Dermis blood vessel endothelial cell (primary cell): Measurements from ENCODE around the gene TUBA1A. TPM values are rescaled to one million over a fixed set of nuclear protein-coding genes. Genes with fewer than 3 reads are reported as not detected.
A peak's percentile ranks its signal among the peaks of the same experiment; 100 is the strongest.
"Not testable (repeated sequence)": the region's sequence is repeated elsewhere in the genome, so short reads cannot be mapped to it uniquely, and the experiment has no call there.

Experiments used
- DNase-seq: peaks from one replicate; pipeline ENCODE4 v3.0.0; 2010
- total RNA-seq: library from RNA; depleted of rRNA; stranded (reverse); fragments of >200 nt; gene quantifications from 2 replicates; pipeline ENCODE4 v1.2.3, GENCODE V29; 2014

Gene TUBA1A
- total RNA-seq, 1 donor from 2014 or later: 821 TPM

DNA sequence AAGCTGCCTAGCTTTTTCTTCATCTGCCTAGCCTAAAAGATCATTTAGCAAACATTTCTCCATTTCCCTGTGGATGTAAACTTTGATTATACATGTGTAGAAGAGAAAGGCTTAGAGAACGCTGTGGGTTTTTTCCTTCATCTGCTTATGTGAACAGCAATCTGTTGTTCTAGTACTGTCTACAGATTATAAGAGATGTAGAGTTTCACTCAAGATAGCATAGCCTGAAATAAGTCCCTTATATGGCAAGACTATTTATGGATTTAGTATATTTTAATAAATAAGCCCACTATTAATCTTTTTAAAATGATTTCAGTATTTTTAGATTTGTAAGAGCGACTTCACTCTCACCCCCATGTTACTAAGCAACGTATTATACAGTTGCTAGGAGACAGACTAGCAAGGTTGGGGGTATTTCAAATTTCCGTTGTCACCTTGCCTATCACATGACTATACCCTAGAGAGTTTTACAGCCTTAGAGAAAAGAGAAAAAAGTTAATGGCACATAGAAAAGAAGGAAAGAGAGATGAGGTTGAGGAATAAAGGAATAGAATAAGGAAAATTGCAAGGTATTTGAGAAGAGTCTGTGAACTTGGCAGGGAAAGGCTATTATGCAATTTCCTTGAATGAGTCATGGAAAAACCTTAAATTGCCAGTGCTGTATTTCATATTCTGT lies 12.2 kb upstream of the TUBA1A start:
- DNase-seq: peak; percentile 84

DNA sequence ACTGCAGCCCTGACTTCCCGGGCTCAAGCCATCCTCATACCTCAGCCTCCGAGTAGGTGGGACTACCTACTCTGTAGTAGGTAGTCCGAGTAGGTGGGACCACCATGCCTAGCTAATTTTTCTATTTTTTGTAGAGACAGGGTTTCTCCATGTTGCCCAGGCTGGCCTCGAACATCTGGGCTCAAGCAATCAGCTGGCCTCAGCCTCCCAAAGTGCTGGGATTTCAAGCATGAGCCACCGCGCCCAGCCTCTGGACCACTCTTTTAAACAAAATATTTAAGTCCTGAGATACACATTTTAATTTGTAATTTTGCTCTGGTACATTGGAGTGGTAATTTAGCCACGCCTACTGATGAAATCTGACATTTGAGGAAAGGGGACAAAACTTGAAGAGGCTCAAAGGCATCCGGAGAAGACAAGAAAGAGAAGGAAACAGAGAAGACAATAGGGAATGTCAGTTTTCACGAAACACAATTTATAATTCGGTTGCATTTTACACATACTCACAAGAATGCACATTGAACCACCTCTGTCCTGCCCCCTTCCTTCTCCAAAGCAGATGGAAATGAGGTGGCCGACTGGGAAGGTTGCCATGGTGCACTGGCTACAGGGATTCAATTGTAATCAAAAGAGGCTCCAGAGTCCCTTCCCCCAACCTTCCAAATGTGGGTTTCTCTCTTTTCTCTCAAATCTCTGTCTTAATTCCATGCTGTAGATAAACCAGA lies 9.7 kb upstream of the TUBA1A start:
- peak; percentile 94 for DNase-seq

DNA sequence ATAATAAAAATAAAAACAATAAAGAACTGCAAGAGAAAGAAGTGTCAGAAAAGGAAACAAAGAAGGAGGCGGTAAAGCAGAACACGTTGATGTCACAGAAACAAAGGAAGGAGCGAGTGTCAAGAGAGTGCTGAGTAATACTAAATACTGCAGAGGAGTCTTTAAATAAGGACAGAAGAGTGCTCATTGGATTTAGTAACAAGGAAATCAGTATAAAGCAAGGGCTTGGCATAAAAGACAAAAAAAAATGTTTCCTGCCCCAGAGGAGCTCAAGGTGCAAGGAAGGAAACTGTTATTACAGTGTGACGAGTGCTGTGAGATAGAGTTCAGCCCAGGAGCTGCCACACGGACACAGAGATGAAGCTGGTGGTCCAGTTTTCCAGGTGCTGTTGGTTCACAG lies 8.4 kb upstream of the TUBA1A start:
- peak; percentile 51 for DNase-seq

DNA sequence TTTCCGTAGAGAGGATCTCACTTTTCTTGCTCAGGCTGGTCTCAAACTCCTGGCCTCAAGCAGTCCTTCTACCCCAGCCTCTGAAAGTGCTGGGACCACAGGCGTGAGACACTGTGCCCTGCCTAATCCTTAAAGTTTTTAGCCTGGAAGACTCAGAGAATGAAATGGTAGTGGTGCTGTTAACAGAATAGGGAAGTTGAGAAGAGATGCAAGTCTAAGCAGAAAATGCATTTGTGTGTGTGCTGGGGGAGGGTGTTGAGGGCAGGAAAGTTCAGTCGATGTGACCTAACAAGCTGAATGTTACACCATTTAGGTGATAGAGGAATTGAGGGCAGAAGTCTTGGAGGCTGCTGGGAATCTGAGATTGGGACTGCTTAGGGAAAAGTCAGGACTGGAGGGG lies 6.9 kb upstream of the TUBA1A start:
- no peak for DNase-seq

DNA sequence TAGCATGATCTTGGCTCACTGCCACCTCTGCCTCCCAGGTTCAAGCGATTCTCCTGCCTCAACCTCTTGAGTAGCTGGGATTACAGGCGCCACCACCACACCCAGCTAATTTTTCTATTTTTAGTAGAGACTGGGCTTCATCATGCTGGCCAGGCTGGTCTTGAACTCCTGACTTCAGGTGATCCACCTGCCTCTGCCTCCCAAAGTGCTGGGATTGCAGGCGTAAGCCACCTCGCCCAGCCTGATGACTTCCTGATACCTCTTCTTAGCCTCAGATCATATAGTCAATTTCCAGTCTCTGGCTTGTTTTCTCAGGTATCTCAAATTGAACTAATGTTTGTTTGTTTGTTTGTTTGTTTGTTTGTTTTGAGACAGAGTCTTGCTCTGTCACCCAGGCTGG lies 4.9 kb upstream of the TUBA1A start:
- not testable (repeated sequence) for DNase-seq

DNA sequence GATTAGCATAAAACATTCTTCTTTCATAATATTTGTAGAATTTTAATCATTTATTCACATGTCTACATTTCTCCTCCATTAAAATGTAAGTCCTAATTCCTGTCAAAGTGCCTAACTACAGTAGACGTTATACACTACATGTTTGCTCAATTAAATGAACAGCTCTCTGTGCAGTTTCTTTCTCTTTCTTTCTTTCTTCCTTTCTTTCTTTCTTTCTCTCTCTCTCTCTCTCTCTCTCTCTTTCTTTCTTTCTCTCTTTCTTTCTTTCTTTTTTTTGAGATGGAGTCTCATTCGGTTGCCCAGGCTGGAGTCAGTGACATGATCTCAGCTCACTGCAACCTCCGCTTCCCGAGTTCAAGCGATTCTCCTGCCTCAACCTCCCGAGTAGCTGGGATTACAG lies 2.6 kb upstream of the TUBA1A start:
- DNase-seq: not testable (repeated sequence)

DNA sequence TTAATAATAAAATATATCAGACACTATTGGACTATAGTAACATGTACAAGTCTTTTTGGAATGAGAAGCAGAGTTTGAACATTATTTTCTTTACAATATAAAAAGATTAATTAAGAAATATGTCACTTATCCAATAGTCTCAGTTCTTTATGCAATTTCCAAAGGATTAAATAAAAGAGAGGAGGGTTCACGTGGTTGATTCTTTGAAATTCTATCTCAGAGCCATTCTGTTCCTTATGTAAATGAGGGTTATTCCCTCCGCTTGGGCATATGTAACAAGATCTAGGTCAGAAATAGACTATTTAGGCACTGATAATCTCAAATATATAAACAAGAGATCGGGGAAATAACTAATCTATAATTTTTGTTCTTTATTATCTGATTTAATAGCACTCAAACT lies 2.1 kb upstream of the TUBA1A start:
- DNase-seq: no peak

DNA sequence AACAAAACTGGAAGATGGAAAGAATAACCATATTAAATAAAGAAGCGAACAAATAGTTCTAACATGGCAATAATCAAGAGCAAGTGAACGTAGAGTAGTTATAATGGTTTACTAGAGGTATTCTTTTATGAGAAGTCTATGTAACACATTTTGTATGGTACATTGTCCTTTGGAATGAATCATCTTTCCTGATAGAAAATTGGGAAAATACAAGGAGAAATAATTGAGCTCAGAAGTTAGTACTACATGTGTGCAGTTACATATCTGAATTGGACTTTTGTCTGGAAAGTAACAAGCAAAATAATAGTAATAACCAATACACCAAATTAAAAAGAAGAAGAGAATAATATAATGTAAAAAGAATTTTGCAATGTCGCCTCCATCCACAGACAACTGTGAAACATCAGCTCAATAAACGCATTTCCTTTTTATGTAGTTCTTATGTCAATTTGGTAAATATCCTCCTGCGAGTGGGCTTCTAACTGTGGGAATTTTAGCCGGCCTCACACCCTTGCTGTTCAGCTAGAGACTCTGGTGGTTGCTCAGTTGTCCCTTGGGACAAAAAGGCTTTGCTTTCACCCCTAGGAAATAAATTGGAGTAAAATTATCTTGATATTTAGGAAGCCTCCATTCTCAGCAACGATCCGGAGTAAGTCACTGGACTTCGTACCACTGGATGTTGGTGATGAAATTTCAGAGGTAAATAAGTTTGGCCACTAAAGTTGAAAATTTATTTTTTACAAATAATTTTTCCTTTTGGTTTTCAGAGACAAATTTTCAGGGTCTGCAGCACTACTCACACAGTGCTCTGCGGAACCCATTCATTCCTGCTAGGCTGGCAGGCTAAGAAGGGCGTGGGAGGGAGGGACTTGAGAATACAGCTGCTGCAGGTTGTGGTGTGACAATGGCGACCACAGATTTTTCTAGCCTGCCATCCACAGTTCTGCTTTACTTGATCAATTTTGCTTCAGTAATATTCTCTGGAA lies 1.1 kb upstream of the TUBA1A start:
- DNase-seq: peak; percentile 55

DNA sequence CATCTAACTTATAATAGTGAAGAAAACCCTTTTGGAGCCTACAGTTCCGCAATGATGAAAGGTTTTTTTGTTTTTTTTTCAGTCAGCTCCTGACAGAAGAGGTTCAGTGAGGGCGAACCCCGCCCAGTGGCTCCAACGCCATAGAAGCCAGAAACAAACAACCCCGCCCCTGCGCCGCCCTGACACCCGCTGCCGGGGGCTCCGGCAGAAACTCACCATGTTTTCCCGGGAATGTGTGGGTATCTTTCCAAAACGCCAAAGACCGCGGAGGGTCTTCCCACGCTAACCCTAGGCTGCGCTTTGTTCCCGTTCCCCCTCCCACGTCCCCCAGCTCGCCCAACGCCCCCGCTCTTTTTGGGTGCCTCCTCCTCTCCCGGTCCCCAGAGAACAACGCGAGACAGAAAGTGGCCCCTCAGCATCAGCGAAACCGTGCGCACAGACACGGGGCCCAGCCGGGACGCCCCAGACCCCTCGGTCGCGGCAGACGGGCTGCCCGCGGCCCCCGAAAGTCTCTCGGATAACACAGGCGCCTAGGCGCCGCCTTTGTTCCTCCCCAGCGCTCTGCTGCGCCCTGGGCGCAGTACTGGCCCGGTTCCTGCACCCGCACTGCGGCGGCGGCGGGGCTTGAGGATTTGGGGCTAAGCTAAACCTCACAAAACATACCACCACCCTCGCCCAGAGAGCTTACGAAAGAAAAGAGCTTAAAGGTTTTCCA lies 522 bp downstream of the TUBA1A start:
- peak; percentile 70 for DNase-seq

DNA sequence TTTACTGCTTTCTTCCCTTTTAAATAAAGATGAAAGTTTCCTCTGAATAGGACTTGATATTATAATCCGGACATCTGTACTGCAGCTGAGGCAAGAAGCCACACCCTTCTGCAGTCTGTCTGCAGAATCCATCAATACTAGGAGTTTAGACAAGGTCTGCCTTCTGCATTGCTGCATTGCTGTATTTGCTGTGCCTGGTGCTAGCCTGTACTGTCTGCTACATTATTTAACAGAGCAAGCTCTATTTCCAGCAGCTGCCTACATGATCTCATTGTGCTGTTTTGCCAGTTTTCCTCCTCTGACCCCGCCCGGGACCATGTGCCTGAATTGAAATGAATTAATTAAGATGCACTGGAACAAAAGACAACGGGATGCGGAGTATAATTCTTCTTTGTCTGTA lies 1.7 kb downstream of the TUBA1A start:
- peak; percentile 59 for DNase-seq

DNA sequence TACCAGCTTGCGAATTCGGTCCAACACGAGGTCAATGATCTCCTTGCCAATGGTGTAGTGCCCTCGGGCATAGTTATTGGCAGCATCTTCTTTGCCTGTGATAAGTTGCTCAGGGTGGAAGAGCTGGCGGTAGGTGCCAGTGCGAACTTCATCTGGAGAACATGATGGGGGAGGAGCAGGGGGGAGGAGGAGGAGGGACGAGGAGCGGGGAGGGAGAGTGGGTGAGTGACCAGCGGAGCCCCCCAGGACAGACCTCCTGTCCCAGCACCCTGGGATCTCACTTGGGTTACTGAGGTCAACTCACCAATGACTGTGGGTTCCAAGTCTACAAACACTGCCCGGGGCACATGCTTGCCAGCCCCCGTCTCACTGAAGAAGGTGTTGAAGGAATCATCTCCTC lies 2.6 kb downstream of the TUBA1A start:
- not testable (repeated sequence) for DNase-seq

DNA sequence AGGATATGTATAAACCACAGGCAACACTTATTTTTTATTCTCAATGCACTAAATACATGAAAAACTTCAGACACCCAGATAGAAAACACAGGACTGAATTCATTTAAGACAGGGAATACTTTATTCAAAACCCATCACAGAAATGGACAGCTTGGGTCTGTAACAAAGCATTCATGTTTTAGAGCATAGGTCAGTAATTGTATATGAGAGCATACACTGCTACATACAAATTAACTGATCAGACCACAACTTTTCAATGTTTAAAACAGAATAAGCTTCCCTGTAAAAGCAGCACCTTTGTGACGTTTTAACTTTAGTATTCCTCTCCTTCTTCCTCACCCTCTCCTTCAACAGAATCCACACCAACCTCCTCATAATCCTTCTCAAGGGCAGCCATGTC lies 4.2 kb downstream of the TUBA1A start:
- not testable (repeated sequence) for DNase-seq

DNA sequence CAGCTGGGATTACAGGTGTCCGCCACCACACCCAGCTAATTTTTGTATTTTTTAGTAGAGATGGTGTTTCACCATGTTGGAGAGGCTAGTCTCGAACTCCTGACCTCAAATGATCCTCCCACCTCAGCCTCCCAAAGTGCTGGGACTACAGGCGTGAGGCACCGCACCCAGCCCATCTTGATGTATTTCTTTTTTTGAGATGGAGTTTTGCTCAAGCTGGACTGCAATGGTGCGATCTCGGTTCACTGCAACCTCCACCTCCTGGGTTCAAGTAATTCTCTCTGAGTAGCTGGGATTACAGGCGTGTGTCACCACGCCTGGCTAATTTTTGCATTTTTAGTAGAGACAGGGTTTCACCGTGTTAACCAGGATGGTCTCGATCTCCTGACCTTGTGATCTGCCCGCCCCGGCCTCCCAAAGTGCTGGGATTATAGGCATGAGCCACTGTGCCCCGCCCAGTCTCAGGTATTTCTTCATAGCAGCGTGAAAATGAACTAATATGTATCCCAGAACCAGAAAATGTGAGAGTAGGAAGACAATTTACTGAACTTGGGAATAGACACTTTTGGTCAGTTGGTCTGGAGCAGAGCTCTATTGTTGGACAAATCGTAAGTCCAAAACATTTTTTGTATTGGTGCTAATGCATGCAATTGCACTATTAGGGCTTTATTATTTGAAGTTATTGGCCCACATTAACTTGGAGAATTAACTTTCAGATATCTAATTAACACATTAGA lies 5.5 kb downstream of the TUBA1A start:
- DNase-seq: peak; percentile 21

DNA sequence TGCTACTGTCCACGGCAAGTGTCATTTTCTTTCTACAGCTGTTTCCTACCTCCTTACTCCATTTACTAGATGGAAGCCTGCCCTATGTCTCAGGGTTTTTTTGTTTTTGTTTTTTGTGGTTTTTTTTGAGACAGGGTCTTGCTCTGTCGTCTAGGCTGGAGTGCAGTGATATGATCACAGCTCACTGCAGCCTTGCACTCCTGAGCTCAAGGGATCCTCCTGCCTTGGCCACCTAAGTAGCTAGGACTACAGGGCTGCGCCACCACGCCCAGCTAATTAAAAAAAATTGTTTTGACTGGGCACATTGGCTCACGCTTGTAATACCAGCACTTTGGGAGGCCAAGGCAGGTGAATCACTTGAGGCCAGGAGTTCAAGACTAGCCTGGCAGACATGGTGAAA lies 14.7 kb downstream of the TUBA1A start:
- DNase-seq: no peak

DNA sequence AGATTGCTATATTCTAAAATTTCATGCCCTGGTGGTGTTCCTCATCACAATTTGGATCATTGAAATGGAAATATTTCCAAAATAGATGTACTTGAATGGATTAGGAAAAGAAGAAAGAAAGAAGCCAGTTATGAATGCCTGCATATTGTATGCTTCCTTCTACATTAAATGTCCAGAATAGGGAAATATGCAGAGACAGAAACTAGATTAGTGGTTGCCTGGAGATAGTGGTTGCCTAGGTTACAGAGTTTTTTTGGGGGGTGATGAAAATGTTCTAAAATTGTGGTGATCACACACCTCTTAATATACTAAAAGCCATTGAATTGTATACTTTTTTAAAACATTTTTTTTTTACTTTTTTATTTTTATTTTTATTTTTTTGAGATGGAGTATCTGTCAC lies 18.0 kb downstream of the TUBA1A start:
- no peak for DNase-seq

DNA sequence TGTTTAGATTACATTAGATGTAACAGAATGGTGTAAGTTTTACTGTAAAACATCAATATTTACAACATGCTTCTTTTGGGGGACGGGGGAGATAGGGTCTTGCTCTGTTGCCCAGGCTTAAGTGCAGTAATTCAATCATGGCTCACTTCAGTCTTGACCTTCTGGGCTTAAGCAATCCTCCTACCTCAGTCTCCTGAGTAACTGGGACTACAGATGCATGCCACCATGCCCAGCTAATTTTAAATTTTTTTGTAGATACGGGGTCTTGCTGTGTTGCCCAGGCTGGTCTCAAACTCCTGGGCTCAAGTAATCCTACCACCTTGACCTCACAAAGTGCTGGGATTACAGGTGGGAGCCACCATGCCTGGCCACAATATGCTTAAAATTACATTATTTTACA lies 23.8 kb downstream of the TUBA1A start:
- no peak for DNase-seq

DNA sequence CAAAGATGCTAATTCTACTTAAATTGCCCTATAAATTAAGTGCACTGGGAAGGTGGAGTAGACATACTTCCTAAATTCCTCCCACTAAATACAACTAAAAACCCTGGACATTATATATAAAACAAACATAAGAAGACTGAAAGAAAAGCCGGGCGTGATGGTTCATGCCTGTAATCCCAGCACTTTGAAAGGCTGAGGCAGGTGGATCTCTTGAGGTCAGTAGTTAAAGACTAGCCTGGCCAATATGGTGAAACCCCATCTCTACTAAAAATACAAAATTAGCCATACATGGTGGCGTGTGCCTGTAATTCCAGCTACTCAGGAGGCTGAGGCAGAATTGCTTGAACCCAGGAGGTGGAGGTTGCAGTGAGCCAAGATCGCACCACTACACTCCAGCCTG lies 27.0 kb downstream of the TUBA1A start:
- DNase-seq: not testable (repeated sequence)

DNA sequence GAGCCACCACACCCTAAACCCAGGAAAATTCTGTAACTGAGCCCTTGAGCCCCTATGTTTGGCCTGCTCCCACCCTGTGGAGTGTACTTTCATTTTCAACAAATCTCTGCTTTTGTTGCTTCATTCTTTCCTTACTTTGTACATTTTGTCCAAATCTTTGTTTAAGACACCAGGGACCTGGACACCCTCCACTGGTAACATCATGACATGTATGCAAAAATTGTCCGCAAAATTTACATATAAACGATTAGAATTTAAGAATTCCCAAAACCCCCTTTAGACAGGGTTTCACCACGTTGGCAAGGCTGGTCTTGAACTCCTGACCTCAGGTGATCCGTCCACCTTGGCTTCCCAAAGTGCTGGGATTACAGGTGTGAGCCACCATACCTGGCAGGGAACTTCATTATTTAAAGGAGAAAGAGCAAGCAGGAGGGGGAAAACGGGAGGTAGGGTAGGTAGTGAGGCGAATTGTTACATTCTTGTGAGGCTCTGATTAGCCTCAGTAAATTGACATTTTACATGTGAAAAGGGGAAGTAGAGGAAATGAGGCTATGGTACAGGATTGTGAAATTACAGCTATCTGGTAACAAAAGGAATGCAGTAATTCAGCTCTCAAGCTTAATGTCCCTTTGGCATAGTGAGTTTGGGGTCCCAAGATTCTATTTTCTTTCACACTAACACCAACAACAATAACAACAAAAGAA lies 27.6 kb downstream of the TUBA1A start:
- DNase-seq: peak; percentile 30

DNA sequence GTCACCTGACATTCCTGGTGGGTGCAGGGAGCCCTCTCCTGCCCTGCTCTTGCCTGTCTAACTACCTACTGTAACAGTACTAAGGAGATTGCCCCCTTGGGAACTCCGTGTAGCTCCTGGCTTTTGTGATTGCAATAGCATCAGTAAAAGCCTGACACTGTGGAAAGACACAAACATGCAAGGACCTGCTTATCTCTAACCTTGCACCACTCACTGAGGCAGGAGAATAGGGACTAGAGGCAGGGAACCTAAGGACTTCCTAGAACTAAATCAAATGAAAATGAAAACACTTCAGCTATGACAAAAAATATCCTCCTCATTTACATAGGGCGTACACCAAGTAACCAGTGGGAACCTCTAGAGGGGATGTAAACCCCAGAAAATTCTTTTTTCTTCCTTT lies 28.5 kb downstream of the TUBA1A start:
- DNase-seq: no peak

DNA sequence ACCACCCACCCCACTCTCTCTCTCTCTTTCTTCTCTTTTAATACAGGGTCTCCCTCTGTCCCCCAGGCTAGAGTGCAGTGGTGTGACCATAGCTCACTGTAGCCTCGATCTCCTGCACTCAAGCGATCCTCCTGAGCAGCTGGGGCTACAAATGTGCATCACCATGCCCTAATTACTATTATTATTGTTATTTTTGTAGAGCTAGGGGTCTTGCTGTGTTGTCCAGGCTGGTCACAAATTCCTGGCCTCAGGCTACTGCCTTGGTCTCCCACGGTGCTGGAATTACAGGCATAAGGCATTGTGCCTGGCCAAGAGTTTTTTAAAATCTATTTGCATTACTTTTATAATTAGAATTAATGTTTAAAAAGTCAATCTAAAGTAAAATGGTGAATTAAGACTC lies 34.7 kb downstream of the TUBA1A start:
- no peak for DNase-seq

DNA sequence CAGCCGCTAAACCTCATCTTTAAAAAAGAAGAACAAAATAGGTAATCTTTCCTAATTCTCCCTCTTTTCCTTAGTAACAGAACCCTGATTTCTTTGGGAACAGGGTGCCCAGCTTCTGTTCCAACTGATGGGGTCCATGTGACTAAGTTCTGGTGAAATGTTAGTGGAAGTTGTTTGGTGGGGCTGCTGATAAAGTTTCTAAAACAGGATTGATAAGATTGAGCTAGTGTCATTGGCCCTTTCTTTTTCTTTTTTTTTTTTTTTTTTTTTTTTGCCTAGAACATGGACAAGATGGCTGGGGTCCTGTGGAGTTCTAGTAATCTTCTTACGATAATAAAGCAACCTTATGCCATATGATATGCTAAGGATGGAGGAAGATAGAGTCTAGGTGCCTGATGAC lies 41.5 kb downstream of the TUBA1A start:
- DNase-seq: no peak
